Ishikawa (cell line): ENCODE data around the gene CCDC106.

Experiments
- CEBPB ChIP-seq: IDR thresholded peaks from 2 replicates; pipeline ENCODE4 v1.6.1; 2012
- CREB1 ChIP-seq: IDR thresholded peaks from 2 replicates; pipeline ENCODE4 v1.6.1; 2012; ENCODE audit warnings: low read depth
- EP300 ChIP-seq: IDR thresholded peaks from 2 replicates; pipeline ENCODE4 v1.6.1; 2012; ENCODE audit warnings: borderline replicate concordance
- FOXM1 ChIP-seq: IDR thresholded peaks from 2 replicates; pipeline ENCODE4 v1.6.1; 2012; ENCODE audit warnings: low read depth, borderline replicate concordance
- NFIC ChIP-seq: IDR thresholded peaks from 2 replicates; pipeline ENCODE4 v1.6.1; 2012
- RAD21 ChIP-seq: IDR thresholded peaks from 2 replicates; pipeline ENCODE4 v1.6.1; 2012; ENCODE audit warnings: low read depth
- TAF1 ChIP-seq: IDR thresholded peaks from 2 replicates; pipeline ENCODE4 v1.6.1; 2012; ENCODE audit warnings: low read depth, mild to moderate bottlenecking
- TCF12 ChIP-seq: IDR thresholded peaks from 2 replicates; pipeline ENCODE4 v1.6.1; 2012; ENCODE audit warnings: low read depth
- TEAD4 ChIP-seq: IDR thresholded peaks from 2 replicates; pipeline ENCODE4 v1.6.1; 2012
- YY1 ChIP-seq: IDR thresholded peaks from 2 replicates; pipeline ENCODE4 v1.6.1; 2012; ENCODE audit warnings: low read depth
- ZBTB7A ChIP-seq: IDR thresholded peaks from 2 replicates; pipeline ENCODE4 v1.6.1; 2012; ENCODE audit warnings: low read depth
- TF ChIP-seq, protein P1 (sequence below): IDR thresholded peaks from 2 replicates; pipeline ENCODE4 v1.6.1; 2012
- TF ChIP-seq, protein P2 (sequence below): IDR thresholded peaks from 2 replicates; pipeline ENCODE4 v1.6.1; 2012
- TF ChIP-seq, protein P3 (sequence below): IDR thresholded peaks from 2 replicates; pipeline ENCODE4 v1.6.1; 2012; ENCODE audit warnings: low read depth, mild to moderate bottlenecking

DNA sequence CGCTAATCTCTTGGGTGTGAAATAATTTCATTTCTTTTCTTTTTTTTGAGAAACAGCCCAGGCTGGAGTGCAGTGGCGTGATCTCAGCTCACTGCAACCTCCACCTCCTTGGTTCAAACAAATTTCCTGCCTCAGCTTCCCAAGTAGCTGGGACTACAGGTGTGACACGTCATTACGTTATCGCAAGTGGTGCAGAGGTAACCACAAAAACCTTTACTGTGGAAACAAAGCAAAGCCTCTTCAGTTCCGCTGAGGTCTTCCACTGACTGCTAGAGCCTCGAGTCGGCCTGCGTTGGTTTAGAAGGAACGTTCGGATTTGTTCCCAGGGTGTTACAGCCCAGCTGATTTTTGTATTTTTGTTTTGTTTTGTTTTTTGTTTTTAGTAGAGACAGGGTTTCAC lies 21.7 kb upstream of the CCDC106 start:
- TF ChIP-seq TCF12 (no peak), YY1 (no peak), CEBPB (no peak), TAF1 (no peak), ZBTB7A (no peak), RAD21 (no peak), TEAD4 (no peak), FOXM1 (no peak), EP300 (no peak), NFIC (no peak), CREB1 (no peak)
- TF ChIP-seq, protein P1, sequence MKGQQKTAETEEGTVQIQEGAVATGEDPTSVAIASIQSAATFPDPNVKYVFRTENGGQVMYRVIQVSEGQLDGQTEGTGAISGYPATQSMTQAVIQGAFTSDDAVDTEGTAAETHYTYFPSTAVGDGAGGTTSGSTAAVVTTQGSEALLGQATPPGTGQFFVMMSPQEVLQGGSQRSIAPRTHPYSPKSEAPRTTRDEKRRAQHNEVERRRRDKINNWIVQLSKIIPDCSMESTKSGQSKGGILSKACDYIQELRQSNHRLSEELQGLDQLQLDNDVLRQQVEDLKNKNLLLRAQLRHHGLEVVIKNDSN, result no peak
- TF ChIP-seq, protein P2, sequence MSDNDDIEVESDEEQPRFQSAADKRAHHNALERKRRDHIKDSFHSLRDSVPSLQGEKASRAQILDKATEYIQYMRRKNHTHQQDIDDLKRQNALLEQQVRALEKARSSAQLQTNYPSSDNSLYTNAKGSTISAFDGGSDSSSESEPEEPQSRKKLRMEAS, result no peak
- TF ChIP-seq, protein P3, sequence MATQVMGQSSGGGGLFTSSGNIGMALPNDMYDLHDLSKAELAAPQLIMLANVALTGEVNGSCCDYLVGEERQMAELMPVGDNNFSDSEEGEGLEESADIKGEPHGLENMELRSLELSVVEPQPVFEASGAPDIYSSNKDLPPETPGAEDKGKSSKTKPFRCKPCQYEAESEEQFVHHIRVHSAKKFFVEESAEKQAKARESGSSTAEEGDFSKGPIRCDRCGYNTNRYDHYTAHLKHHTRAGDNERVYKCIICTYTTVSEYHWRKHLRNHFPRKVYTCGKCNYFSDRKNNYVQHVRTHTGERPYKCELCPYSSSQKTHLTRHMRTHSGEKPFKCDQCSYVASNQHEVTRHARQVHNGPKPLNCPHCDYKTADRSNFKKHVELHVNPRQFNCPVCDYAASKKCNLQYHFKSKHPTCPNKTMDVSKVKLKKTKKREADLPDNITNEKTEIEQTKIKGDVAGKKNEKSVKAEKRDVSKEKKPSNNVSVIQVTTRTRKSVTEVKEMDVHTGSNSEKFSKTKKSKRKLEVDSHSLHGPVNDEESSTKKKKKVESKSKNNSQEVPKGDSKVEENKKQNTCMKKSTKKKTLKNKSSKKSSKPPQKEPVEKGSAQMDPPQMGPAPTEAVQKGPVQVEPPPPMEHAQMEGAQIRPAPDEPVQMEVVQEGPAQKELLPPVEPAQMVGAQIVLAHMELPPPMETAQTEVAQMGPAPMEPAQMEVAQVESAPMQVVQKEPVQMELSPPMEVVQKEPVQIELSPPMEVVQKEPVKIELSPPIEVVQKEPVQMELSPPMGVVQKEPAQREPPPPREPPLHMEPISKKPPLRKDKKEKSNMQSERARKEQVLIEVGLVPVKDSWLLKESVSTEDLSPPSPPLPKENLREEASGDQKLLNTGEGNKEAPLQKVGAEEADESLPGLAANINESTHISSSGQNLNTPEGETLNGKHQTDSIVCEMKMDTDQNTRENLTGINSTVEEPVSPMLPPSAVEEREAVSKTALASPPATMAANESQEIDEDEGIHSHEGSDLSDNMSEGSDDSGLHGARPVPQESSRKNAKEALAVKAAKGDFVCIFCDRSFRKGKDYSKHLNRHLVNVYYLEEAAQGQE, result no peak
